Measurements from ENCODE around the gene CRTC1. TPM values are rescaled to one million over a fixed set of nuclear protein-coding genes. Genes with fewer than 3 reads are reported as not detected.

The CRTC1 gene
- total and polyA plus RNA-seq, 3 donors from 2014 or later: 15.6 to 32.1 (median 28.1) TPM

DNA sequence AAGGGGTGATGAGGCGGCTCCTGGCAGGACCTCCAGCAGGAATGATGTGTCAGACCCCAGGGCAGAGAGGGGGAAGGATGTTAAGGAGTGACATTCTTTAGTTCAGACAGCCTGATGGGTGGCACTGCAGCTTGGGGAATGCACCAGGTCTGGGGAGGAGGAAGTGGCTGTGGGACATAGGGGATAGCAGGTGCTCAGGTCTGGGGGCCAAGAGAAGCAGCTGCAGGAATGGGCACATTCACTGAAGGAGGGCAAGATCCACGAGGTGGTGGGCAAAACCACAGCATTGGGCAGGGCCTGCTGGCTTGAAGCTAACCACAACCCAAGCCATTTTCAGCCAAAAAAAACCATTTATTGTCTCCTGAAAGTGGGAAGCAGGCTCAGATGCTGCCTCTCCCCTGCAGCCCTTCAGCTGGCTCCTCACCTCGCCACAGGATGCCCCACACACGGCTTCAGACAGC, 81.1 kb downstream of the CRTC1 start:
- Histone ChIP-seq H3K36me3 (ENCODE audit: low read depth, missing control alignments) (no peaks in the 10 kb centered on the region), H3K4me1 (peaks cover 21% of the 10 kb centered on the region), H3K4me3 (no peak overlapping the region), H3K9me3 (no peaks in the 10 kb centered on the region), H3K27me3 (no peaks in the 10 kb centered on the region), H3K27ac (no peak overlapping the region)
- no peak for DNase-seq
- 85 to 91% methylated on average over 4 of the region's 4 CpGs for WGBS, 2 donors
- TF ChIP-seq, protein P1, sequence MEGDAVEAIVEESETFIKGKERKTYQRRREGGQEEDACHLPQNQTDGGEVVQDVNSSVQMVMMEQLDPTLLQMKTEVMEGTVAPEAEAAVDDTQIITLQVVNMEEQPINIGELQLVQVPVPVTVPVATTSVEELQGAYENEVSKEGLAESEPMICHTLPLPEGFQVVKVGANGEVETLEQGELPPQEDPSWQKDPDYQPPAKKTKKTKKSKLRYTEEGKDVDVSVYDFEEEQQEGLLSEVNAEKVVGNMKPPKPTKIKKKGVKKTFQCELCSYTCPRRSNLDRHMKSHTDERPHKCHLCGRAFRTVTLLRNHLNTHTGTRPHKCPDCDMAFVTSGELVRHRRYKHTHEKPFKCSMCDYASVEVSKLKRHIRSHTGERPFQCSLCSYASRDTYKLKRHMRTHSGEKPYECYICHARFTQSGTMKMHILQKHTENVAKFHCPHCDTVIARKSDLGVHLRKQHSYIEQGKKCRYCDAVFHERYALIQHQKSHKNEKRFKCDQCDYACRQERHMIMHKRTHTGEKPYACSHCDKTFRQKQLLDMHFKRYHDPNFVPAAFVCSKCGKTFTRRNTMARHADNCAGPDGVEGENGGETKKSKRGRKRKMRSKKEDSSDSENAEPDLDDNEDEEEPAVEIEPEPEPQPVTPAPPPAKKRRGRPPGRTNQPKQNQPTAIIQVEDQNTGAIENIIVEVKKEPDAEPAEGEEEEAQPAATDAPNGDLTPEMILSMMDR (IDR thresholded peaks at IDR 0.05): no peak
- TF ChIP-seq POLR2A (IDR thresholded peaks at IDR 0.05): no peak
- intact Hi-C loops (cut with DNase I; ENCODE audit: low total_unique reads): no loop called here

DNA sequence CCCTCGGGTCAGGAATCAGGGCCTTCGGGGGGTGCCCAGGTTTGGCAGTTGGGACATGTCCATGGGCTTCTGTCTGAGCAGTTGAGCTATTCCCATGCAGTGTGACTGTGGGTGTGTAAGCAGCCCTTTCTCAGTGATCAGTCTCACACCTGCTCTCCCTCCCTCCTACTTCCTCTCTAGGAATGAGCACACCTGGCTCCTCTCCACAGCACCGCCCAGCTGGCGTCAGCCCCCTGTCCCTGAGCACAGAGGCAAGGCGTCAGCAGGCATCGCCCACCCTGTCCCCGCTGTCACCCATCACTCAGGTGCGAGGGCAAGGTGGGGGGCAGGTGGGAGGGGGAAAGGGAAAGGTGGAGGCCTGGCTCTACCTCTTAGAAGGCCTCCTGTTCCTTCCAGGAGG, 81.7 kb downstream of the CRTC1 start:
- intact Hi-C loops (cut with DNase I; ENCODE audit: low total_unique reads): no loop called here
- no peaks in the 10 kb centered on the region for H3K27me3 ChIP-seq
- no peak overlapping the region for H3K4me3 ChIP-seq
- DNase-seq: no peak
- TF ChIP-seq POLR2A (IDR thresholded peaks at IDR 0.05): no peak
- TF ChIP-seq, protein P1 (IDR thresholded peaks at IDR 0.05): no peak
- 89 to 95% methylated on average over 6 to 8 of the region's 8 CpGs for WGBS, 2 donors
- peaks cover 21% of the 10 kb centered on the region for H3K4me1 ChIP-seq
- no peak overlapping the region for H3K27ac ChIP-seq
- H3K36me3 ChIP-seq (ENCODE audit: low read depth, missing control alignments): no peaks in the 10 kb centered on the region
- H3K9me3 ChIP-seq: no peaks in the 10 kb centered on the region

DNA sequence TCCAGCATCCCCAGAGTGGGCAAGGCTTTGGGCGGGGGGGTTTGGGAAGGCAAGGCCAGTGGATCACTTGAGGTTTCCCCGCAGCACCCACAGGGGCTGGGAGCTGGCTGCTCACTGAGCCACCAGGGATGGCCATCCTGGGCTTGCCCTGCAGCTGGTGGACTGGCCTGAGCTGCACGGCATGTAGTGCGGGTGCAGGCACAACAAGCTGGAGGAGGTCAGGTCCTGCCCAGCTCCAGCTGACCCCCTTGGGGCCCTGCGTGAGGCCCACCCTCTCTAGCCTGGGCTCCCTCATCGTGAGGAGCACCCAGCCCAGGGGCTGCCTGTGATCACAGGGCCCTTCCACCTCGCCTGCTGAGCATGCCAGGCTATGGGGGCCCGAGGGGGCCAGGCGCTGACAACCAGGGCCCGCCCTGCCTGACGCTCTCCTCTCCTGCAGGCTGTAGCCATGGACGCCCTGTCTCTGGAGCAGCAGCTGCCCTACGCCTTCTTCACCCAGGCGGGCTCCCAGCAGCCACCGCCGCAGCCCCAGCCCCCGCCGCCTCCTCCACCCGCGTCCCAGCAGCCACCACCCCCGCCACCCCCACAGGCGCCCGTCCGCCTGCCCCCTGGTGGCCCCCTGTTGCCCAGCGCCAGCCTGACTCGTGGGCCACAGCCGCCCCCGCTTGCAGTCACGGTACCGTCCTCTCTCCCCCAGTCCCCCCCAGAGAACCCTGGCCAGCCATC, 84.7 kb downstream of the CRTC1 start:
- TF ChIP-seq, protein P1 (IDR thresholded peaks at IDR 0.05): peak in 1 of 3 experiments; percentile 18
- no peak for TF ChIP-seq POLR2A (IDR thresholded peaks at IDR 0.05)
- peak; percentile 60 for DNase-seq
- peaks cover 9% of the 10 kb centered on the region for H3K4me1 ChIP-seq
- intact Hi-C loops (cut with DNase I; ENCODE audit: low total_unique reads): no loop called here
- WGBS, 2 donors: 83 to 94% methylated on average over 13 to 23 of the region's 30 CpGs
- no peaks in the 10 kb centered on the region for H3K9me3 ChIP-seq
- H3K27me3 ChIP-seq: no peaks in the 10 kb centered on the region
- no peak overlapping the region for H3K27ac ChIP-seq
- no peak overlapping the region for H3K4me3 ChIP-seq
- H3K36me3 ChIP-seq (ENCODE audit: low read depth, missing control alignments): no peaks in the 10 kb centered on the region

DNA sequence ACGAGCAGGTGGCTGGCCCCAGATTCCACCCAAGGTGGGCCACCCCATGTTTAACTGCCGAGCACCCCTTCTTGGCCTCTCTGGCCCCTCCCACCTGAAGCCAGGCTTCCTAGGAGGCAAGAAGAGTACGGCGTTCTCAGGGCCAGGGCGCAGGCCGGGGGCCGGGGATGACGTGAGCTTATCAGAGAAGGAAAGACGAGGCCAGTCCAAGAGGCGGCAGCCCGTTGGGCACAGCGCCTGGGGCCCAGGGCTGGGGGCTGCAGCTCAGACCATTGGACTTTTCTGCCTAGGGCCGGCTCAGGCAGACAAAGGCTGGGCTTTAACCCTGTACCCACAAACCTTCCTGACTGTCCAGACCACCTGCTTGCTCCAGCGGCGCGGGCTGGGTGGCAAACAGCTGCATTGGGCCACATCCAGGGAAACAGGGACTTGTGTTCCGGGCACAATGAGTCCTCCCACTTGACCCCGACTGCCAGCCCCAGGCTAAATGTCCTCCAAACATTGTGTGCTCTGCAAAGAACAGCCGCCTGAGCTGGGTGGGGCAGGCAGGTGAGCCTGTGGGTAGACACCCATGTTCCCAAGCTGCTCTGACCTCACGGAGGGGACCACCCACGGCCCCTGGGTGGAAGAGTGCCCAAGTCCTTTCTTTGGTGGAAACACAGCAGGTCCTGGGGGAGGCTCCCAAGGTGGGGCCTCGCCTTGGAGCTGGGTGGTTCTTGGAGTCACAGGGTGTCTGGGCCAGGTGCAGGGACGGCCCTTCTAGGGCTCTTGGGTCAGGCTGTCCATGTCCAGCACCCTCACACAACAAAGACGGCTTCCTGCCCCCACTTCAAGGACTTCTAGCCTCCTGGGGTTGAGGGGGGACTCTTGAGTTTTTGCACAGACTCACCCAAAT, 85.8 kb downstream of the CRTC1 start:
- DNase-seq: peak; percentile 69
- no peak overlapping the region for H3K4me3 ChIP-seq
- 59 to 89% methylated on average over 15 to 24 of the region's 24 CpGs for WGBS, 2 donors
- intact Hi-C loops (cut with DNase I; ENCODE audit: low total_unique reads): no loop called here
- H3K27ac ChIP-seq: no peak overlapping the region
- no peaks in the 10 kb centered on the region for H3K36me3 ChIP-seq (ENCODE audit: low read depth, missing control alignments)
- H3K4me1 ChIP-seq: peaks cover 9% of the 10 kb centered on the region
- TF ChIP-seq, protein P1 (IDR thresholded peaks at IDR 0.05): no peak
- no peak for TF ChIP-seq POLR2A (IDR thresholded peaks at IDR 0.05)
- no peaks in the 10 kb centered on the region for H3K27me3 ChIP-seq
- H3K9me3 ChIP-seq: no peaks in the 10 kb centered on the region
